Natural killer cell (primary cell): ENCODE results near the gene PET100. TPM values are rescaled to one million over a fixed set of nuclear protein-coding genes. Genes with fewer than 3 reads are reported as not detected.

ENCODE experiments used
- ATAC-seq, 3 donors: fragments of 150-1000 bp in 2 of 3; fragments of 200-7000 bp in 1 of 3; cut with Tn5 transposase; 1 replicate in 1 of 3; 2 replicates in 2 of 3; pipeline ENCODE4 v1.10.0; 2021; ENCODE audit warnings: mild to moderate bottlenecking in 2 of 3, moderate library complexity in 2 of 3
- DNase-seq, 2 donors: peaks; one replicate each; pipeline versions ENCODE4 v3.0.0 to v3.0.0-alpha.2; 2013 to 2021; ENCODE audit warnings: mixed read lengths in 1 of 2
- H3K27ac ChIP-seq: one replicate; pipeline ENCODE4 v1.5.1; 2013; ENCODE audit warnings: mild to moderate bottlenecking, low read length
- H3K27me3 ChIP-seq: one replicate; pipeline ENCODE4 v1.6.1; 2013; ENCODE audit warnings: low read length; ENCODE audit not compliant: control insufficient read depth, insufficient read depth
- H3K36me3 ChIP-seq: one replicate; pipeline ENCODE4 v1.6.1; 2013; ENCODE audit warnings: low read length; ENCODE audit not compliant: control insufficient read depth, insufficient read depth
- H3K4me1 ChIP-seq: one replicate; pipeline ENCODE4 v1.6.1; 2013; ENCODE audit warnings: low read length; ENCODE audit not compliant: control insufficient read depth, insufficient read depth
- H3K4me3 ChIP-seq: one replicate; pipeline ENCODE4 v1.5.1; 2013; ENCODE audit warnings: low read length
- H3K9me3 ChIP-seq: one replicate; pipeline ENCODE4 v1.6.1; 2013; ENCODE audit warnings: low read length; ENCODE audit not compliant: control insufficient read depth, insufficient read depth
- H3K27ac Mint-ChIP-seq, 2 donors: one replicate each; pipeline ENCODE4 v1.8.0; 2022; ENCODE audit warnings: mild to moderate bottlenecking in 2 of 2, mixed read lengths in 2 of 2, moderate library complexity in 1 of 2
- H3K27me3 Mint-ChIP-seq, 2 donors: one replicate each; pipeline ENCODE4 v1.8.0; 2022; ENCODE audit warnings: low read depth in 2 of 2, mixed read lengths in 2 of 2
- H3K36me3 Mint-ChIP-seq: one replicate; pipeline ENCODE4 v1.8.0; 2022; ENCODE audit warnings: mixed read lengths
- H3K4me1 Mint-ChIP-seq, 2 donors: one replicate each; pipeline ENCODE4 v1.8.0; 2022; ENCODE audit warnings: mixed read lengths in 2 of 2
- H3K4me3 Mint-ChIP-seq: one replicate; pipeline ENCODE4 v1.8.0; 2022; ENCODE audit warnings: mild to moderate bottlenecking, moderate library complexity, mixed read lengths
- H3K9me3 Mint-ChIP-seq, 2 donors: one replicate each; pipeline ENCODE4 v1.8.0; 2022; ENCODE audit warnings: mixed read lengths in 2 of 2
- WGBS: methylation state at CpG from one replicate; pipeline ENCODE4 v1.1.7; 2013; ENCODE audit warnings: missing lambda C conversion rate; ENCODE audit not compliant: insufficient coverage; 5-methylcytosine and 5-hydroxymethylcytosine counted together
- intact Hi-C: fragments of 100-400 bp; cut with micrococcal nuclease; formaldehyde crosslinking; loops from one replicate; pipeline ENCODE4 v1.14.2; 2022
- total RNA-seq, 4 donors: library from RNA; stranded (reverse); fragments of 120-200 nt in 1 of 4; gene quantifications; one replicate each; pipeline versions ENCODE4 v1.2.3 to v1.2.4, GENCODE V29; 2013 to 2022
- TF ChIP-seq, protein P1 (sequence below): fragments of 200-600 bp; IDR thresholded peaks from one replicate; pipeline ENCODE4 v1.8.0; 2022; ENCODE audit warnings: antibody characterized with exemption

The PET100 gene
- total RNA-seq, 3 donors from 2014 or later (not counting 1 experiment from before 2014, with no cell fraction given), result 92.0 to 139 (median 106) TPM

DNA sequence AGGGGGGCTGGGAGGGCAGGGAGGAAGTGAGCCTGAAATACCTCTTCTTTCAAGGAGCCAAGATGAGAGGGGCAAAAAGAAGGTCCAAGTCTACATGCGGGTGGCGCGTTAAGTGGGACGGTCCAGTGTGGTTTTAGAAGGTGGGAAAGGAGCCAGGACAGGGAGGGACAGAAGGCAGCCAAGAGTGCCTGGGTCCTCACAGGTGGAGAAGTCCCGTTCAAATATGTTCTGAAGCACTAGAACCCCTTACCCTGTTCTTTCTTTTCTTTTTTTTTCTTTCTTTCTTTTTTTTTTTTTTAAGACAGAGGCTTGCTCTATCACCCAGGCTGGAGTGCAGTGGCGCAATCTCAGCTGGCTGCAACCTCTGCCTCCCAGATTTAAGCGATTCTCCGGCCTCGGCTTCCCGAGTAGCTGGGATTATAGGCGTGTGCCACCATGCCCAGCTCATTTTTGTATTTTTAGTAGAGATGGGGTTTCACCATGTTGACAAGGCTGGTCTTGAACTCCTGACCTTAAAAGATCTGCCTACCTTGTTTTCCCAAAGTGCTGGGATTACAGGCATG is 26.6 kb upstream of the PET100 start:
- WGBS, result 89% methylated on average over 11 of the region's 11 CpGs
- Mint-ChIP-seq H3K9me3 (peaks cover 0 to 3% of the 10 kb centered on the region in 2 donors), H3K27ac (no peak overlapping the region), H3K27me3 (peaks cover 8 to 19% of the 10 kb centered on the region in 2 donors), H3K36me3 (no peaks in the 10 kb centered on the region), H3K4me1 (peaks cover 0 to 8% of the 10 kb centered on the region in 2 donors), H3K4me3 (no peak overlapping the region)
- H3K27me3 ChIP-seq, result peaks cover 3% of the 10 kb centered on the region
- DNase-seq (no peak), ATAC-seq (no peak)
- TF ChIP-seq, protein P1, sequence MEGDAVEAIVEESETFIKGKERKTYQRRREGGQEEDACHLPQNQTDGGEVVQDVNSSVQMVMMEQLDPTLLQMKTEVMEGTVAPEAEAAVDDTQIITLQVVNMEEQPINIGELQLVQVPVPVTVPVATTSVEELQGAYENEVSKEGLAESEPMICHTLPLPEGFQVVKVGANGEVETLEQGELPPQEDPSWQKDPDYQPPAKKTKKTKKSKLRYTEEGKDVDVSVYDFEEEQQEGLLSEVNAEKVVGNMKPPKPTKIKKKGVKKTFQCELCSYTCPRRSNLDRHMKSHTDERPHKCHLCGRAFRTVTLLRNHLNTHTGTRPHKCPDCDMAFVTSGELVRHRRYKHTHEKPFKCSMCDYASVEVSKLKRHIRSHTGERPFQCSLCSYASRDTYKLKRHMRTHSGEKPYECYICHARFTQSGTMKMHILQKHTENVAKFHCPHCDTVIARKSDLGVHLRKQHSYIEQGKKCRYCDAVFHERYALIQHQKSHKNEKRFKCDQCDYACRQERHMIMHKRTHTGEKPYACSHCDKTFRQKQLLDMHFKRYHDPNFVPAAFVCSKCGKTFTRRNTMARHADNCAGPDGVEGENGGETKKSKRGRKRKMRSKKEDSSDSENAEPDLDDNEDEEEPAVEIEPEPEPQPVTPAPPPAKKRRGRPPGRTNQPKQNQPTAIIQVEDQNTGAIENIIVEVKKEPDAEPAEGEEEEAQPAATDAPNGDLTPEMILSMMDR, result no peak
- peaks cover 4% of the 10 kb centered on the region for H3K9me3 ChIP-seq
- H3K4me1 ChIP-seq, result no peaks in the 10 kb centered on the region
- no peak overlapping the region for H3K4me3 ChIP-seq
- no peaks in the 10 kb centered on the region for H3K36me3 ChIP-seq
- intact Hi-C loops, result no loop called here
- H3K27ac ChIP-seq, result no peak overlapping the region

DNA sequence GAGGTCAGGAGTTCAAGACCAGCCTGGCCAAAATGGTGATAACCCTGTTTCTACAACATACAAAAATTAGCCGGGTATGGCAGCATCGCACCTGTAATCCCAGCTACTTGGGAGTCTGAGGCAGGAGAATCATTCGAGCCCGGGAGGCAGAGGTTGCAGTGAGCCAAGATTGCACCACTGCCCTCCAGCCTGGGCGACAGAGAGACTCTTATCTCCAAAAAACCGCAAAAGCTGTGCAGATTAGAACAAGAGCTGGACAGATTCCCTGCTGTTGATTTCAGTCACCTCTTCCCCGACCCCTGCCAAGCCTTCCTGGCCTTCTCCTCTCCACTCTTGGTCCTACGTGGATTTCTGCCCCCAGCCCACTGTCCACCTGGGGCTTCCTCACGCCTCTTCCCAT is 25.7 kb upstream of the PET100 start:
- Mint-ChIP-seq H3K27ac (no peak overlapping the region), H3K4me3 (no peak overlapping the region)

DNA sequence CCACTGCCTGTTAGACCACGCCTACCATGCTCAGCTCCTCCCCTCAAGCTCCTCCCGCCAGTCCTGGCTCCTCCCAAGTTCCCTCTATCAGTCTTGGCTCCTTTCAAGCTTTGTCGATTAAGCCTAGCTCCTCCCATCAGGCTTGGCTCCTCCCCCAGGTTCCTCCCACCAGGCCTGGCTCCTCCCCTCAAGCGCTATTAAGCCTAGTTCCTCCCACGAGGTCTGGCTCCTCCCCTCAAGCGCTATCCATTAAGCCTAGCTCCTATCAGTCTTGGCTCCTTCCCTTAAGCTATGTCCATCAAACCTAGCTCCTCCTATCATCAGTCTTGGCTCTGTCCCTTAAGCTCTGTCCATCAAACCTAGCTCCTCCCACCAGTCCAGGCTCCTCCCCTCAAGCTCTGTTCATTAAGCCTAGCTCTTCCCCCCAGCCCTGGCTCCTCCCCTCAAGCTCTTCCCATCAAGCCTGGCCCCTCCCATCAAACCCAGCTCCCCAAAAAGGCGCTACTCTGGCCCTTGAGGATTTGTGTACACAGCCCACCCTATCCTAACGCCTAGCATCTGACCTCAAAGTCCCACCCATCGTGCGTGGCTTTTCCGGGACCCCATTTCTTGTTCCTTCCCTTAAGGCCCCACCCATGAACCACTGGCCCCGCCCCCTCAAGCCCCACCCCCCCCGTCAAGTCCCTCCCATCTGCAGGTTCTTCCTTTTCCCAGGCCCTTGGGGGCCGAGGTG is 23.9 kb upstream of the PET100 start:
- TF ChIP-seq, protein P1, result no peak
- 74% methylated on average over 9 of the region's 14 CpGs for WGBS
- H3K27me3 Mint-ChIP-seq, result peaks cover 0 to 16% of the 10 kb centered on the region in 2 donors
- no peaks in the 10 kb centered on the region for H3K36me3 Mint-ChIP-seq
- H3K27ac Mint-ChIP-seq, result peak overlapping the region in 1 of 2 donors; percentile 47
- intact Hi-C loops, result no loop called here
- peaks cover 0 to 8% of the 10 kb centered on the region in 2 donors for H3K4me1 Mint-ChIP-seq
- peak; percentile 35 to 80 (median 67) for ATAC-seq
- Histone ChIP-seq H3K27ac (no peak overlapping the region), H3K27me3 (no peaks in the 10 kb centered on the region), H3K4me3 (no peak overlapping the region), H3K4me1 (no peaks in the 10 kb centered on the region), H3K36me3 (no peaks in the 10 kb centered on the region), H3K9me3 (peaks cover 4% of the 10 kb centered on the region)
- peaks cover 0 to 3% of the 10 kb centered on the region in 2 donors for H3K9me3 Mint-ChIP-seq
- DNase-seq, result peak in 1 of 2 donors; percentile 51
- H3K4me3 Mint-ChIP-seq, result no peak overlapping the region

More for the DNA sequence above, 25.7 kb upstream of the PET100 start:
- H3K27me3 Mint-ChIP-seq, result peaks cover 0 to 16% of the 10 kb centered on the region in 2 donors
- H3K9me3 Mint-ChIP-seq, result peaks cover 0 to 3% of the 10 kb centered on the region in 2 donors
- Histone ChIP-seq H3K27me3 (no peaks in the 10 kb centered on the region), H3K4me1 (no peaks in the 10 kb centered on the region), H3K36me3 (no peaks in the 10 kb centered on the region), H3K27ac (no peak overlapping the region), H3K4me3 (no peak overlapping the region), H3K9me3 (peaks cover 4% of the 10 kb centered on the region)
- H3K36me3 Mint-ChIP-seq, result no peaks in the 10 kb centered on the region
- H3K4me1 Mint-ChIP-seq, result peaks cover 0 to 8% of the 10 kb centered on the region in 2 donors
- TF ChIP-seq, protein P1, result no peak
- 92% methylated on average over 9 of the region's 9 CpGs for WGBS
- DNase-seq (no peak), ATAC-seq (no peak)
- intact Hi-C loops, result no loop called here
